ENCODE data around the gene C4orf50.

C4orf50 gene

GRCh38 chr4:6018331-6018730 is at the start of gene C4orf50:
Gene C4orf50 (minus strand): TSS chr4:6018431.
- no peak for DNase-seq

GRCh38 chr4:6065934-6066590 is 47.8 kb upstream of the C4orf50 start:
- DNase-seq = no peak

- no peak for DNase-seq
Measured at GRCh38 chr4:6065166-6065565, 46.9 kb upstream of the C4orf50 start.

- no peak for DNase-seq
Measured at GRCh38 chr4:6064383-6064782, 46.2 kb upstream of the C4orf50 start.

- no peak for DNase-seq
Measured at GRCh38 chr4:6063684-6064083, 45.5 kb upstream of the C4orf50 start.

- DNase-seq = no peak
Measured at GRCh38 chr4:6062133-6062532, 43.9 kb upstream of the C4orf50 start.

GRCh38 chr4:6059375-6059805 is 41.2 kb upstream of the C4orf50 start:
- DNase-seq = no peak

GRCh38 chr4:6058531-6059374 is 40.5 kb upstream of the C4orf50 start:
- DNase-seq = no peak

- no peak for DNase-seq
Measured at GRCh38 chr4:6056976-6057766, 38.9 kb upstream of the C4orf50 start.

- no peak for DNase-seq
Measured at GRCh38 chr4:6055436-6055835, 37.2 kb upstream of the C4orf50 start.

- DNase-seq = no peak
Measured at GRCh38 chr4:6055030-6055429, 36.8 kb upstream of the C4orf50 start.

GRCh38 chr4:6054162-6054922 is 36.1 kb upstream of the C4orf50 start:
- DNase-seq = no peak

- DNase-seq = no peak
Measured at GRCh38 chr4:6052679-6053078, 34.4 kb upstream of the C4orf50 start.

GRCh38 chr4:6050551-6050950 is 32.3 kb upstream of the C4orf50 start:
- DNase-seq = no peak

GRCh38 chr4:6049985-6050384 is 31.8 kb upstream of the C4orf50 start:
- DNase-seq = no peak

GRCh38 chr4:6049278-6049677 is 31.0 kb upstream of the C4orf50 start:
- no peak for DNase-seq

GRCh38 chr4:6048537-6048936 is 30.3 kb upstream of the C4orf50 start:
- DNase-seq = no peak

GRCh38 chr4:6047130-6047673 is 29.0 kb upstream of the C4orf50 start:
- DNase-seq = no peak

GRCh38 chr4:6046526-6047129 is 28.4 kb upstream of the C4orf50 start:
- no peak for DNase-seq

GRCh38 chr4:6044805-6045204 is 26.6 kb upstream of the C4orf50 start:
- DNase-seq = no peak

GRCh38 chr4:6044276-6044675 is 26.0 kb upstream of the C4orf50 start:
- DNase-seq = no peak

GRCh38 chr4:6043843-6044242 is 25.6 kb upstream of the C4orf50 start:
- no peak for DNase-seq

Measured in hippocampal formation (tissue), 2 donors.